Activated CD4-positive, alpha-beta T cell treated with anti-CD3 and anti-CD28 coated beads for 4 hours (primary cell): ENCODE results near the gene WDR13.
"Not testable (repeated sequence)": the region's sequence is repeated elsewhere in the genome, so short reads cannot be mapped to it uniquely, and the experiment has no call there.

Experiments used
- DNase-seq, 2 donors: peaks; one replicate each; pipeline ENCODE4 v3.0.0-alpha.2; 2020

WDR13 gene

DNA sequence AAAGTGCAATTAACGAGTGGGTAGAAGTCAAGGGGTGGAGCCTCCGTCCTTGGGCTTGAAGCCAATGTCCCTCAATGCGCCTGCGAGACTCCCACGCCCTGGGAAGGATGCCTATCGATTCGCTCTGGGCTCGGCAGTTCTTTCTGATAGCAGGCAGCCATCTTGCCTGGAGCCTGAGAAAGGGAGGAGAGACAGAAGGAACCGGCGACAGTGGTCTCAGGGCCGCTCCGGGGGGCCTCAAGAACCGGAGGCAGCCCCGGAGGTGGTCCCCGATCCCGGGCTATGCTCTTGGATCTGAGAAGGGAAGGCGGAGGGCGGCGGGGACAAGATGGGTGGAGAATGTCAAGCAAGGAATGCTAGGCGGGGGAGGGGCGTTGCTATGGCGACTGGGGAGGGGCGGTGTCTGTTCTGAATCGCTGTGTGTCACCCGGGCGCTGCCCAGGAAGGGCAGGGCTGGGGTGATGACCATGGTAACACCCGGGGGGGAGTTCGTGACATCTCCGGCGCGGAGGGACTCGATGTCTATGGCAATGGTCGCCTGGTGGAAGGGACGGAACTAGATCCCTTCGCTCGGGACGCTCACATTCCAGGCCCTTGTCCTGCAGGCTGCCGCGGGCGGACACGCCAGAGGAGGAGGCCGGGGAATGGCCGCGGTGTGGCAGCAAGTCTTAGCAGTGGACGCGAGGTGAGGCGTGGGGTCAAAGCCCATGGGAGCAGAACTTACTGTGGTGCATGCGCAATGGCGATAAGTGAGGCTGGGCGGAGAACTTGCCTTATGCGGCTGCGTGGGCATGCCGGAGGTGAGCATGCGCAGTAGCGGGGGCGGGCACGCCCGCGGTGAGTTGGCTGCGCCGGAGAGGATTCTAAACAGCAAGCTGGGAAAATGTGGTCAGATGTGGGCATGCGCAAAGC lies at the start of gene WDR13:
WDR13 (plus strand) TSS at position 140 of the 912 bp plus-strand sequence; CDS start at position 645, 505 bp downstream.
- DNase-seq: peak; percentile 87 to 89

DNA sequence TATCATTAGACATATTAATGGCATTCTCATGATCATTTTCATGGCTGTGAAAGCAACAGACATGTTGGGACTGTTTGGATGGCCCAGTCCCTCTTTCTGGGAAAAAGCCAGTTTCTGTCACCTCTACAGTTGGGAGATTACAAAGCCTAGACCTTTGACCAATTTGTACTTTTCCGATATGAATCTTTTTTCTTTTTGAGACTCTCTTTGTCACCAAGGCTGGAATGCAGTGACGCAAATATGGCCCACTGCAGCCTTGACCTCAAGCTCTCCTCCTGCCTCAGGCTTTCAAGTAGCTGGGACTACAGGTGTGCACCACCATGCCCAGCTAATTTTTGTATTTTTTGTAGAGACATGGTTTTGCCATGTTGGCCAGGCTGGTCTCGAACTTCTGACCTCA lies 48.4 kb upstream of the WDR13 start:
- no peak for DNase-seq

DNA sequence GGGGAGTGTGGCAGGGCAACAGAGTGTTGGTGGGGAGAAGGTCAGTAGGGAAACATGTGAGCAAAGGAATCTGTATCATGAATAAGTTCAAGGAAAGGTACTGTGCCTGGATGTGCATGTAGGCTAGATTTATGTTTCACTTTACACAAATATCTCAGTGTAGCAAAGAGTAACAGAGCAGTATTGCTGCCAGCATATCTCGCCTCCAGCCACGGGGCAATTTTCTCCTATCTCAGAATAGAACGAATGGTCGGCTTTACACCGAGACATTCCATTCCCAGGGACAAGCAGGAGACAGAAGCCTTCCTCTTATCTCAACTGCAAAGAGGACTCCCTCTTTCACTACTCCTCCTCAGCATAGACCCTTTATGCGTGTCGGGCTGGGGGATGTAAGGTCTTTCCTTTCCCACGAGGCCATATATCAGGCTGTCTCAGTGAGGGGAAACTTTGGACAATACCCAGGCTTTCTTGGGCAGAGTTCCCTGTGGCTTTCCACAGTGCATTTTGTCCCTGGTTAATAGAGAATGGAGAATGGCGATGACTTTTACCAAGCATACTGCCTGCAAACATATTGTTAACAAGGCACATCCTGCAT lies 41.5 kb upstream of the WDR13 start:
- DNase-seq: not testable (repeated sequence)

DNA sequence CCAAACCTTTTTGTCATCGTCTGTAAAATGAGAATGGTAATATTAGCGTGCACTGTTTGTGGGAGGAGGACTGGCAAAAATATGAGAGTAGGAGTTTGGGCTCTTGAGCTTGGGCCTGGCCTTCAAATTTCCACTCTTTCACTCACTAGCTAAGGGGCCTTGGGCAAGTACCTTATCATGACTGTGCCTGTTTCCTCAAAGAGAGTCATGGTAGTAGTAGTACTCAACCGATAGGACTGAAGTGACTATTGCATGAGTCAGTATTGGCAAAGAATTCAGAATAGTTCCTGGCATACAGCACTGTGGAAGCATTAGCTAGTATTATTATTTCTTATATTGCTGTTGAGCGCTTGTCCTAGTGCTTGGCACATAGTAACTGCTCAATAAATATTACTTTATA lies 39.0 kb upstream of the WDR13 start:
- no peak for DNase-seq

DNA sequence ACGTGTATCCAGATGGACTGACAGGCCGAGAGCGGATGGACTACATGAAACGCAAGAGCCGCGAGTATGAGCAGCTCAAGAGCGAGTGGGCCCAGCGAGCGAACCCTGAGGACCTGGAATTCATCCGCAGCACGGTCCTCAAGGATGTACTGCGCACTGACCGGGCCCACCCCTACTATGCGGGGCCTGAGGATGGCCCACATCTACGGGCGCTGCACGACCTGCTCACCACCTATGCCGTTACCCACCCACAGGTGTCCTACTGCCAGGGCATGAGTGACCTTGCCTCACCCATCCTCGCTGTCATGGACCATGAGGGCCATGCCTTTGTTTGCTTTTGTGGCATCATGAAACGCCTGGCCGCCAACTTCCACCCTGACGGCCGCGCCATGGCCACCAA lies 37.7 kb upstream of the WDR13 start:
- DNase-seq: no peak

DNA sequence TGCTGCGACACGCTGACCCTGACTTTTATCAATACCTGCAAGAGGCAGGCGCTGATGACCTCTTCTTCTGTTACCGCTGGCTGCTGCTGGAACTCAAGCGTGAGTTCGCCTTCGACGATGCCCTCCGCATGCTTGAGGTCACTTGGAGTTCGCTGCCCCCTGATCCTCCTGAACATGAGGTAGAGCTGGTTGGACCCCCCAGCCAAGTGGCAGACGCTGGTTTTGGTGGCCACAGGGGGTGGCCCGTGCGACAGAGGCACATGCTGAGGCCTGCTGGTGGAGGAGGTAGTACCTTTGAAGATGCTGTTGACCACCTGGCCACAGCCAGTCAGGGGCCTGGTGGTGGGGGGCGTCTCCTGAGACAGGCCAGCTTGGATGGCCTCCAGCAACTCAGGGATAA lies 37.2 kb upstream of the WDR13 start:
- DNase-seq: no peak

DNA sequence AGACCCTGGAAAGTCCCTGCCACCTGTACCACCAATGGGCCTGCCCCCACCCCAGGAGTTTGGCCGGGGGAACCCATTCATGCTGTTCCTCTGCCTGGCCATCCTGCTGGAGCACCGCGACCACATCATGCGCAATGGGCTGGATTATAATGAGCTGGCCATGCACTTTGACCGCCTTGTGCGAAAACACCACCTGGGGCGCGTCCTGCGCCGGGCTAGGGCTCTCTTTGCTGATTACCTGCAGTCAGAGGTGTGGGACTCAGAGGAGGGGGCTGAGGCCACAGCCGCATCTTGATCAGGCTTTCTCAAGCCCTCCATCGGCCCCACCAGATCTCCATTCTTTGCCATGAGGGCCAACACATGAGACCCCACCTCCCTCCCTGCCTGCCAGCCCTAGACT lies 36.6 kb upstream of the WDR13 start:
- DNase-seq: no peak

DNA sequence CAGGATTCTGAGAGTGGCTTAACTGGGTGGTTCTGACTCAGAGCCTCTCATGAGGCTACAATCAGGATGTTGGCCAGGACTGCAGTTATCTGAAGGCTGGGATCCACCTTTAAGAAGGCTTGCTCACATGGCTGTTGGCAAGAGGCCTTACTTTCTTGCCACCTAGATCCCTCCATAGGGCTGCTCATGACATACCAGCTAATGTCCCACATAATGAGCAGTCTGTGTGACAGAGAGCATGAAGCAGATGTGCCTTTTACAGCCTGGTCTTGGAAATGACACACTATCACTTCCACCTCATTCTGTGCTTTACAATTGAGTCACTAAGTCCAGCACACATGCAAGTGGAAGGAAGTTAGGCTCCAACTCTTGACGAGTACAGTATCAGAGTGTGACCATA lies 27.3 kb upstream of the WDR13 start:
- no peak for DNase-seq

DNA sequence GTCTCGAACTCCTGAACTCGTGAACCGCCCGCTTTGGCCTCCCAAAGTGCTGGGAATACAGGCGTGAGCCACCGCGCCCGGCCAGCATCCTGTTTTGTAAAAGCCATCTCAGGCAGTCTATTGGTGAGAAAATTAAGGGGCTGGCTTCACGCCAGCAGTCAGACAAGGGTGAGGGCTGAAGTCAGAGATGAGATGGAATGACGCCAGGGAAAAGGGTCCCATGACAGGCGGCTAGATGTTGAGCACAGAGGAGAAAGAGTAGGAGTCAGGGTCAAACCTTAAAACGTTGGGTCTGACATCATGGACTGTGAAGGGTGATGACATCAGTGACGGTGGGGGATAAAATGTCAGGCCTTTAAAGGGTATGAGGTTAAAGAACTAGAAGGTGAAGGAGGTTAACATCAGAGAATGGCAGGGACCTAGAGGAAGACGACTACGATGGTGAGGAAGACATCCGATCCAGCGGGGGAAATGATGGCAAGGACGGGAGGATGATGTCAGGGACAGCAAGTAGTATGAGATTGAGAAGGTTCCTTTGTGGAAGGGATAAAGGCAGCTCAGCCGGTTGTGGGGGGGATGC lies 23.5 kb upstream of the WDR13 start:
- peak in 1 of 2 donors; percentile 14 for DNase-seq

DNA sequence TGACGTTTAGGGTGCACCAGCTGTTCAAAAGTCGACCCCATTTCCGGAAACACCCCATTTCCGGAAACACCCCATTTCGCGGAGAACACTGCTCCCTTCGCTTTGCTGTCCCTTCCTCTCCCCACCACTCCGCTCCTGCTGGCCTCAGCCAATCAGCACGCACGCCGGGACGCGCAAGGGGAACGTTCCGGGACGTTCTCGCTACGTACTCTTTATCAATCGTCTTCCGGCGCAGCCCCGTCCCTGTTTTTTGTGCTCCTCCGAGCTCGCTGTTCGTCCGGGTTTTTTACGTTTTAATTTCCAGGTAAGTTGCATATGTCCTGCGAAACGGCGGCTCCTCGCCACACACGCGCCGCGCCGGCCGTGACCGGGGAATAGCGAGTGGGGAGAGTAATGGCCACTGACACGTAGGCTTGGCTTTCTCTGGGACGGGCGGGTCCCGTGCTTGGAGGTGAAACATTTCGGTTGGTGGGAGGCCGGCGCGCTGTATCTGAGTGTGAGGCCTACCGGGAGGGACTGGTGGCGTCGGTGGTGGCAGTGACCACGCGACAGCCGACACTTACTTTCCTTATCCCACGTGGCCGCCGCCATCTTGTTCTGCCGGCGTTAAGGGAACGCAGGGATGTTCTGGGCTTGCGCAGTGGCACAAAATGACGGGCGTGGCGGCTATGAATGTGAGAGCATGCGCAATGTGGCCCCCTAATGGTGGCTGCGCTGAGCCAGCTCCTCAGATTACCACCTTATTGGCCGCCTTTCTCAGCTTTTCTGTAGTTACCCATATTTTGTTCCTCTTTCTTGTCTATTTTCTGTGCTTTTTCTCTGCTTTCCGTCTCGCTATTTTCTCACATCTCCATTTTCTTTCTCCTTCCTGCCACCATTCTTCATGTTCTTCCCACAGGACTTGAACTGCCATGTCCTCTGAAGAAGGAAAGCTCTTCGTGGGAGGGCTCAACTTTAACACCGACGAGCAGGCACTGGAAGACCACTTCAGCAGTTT lies 22.7 kb upstream of the WDR13 start, which contains the start of gene RBM3:
RBM3 (plus strand) TSS at position 215 of the 997 bp plus-strand sequence; CDS start at position 912, 697 bp downstream.
- DNase-seq: peak; percentile 88 to 90

DNA sequence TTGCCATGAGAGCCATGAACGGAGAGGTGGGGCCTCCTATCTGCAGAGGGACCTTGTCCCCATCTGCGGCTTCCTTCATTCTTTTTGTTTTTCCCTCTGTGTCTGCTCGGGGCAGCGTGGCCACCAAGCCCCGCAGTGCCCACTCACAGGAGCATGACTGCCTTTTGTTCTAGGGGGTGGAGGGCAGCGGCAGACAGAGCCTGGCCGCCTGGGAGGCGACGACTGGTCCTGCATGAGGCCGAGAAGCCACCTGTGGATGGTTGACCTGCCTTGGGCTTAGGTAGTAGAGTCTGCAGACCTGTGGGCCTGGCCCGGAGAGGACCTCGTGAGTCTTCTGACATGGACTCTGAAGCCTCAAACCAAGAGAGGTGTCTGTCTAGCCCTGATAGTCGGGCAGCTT lies 21.6 kb upstream of the WDR13 start:
- DNase-seq: no peak

DNA sequence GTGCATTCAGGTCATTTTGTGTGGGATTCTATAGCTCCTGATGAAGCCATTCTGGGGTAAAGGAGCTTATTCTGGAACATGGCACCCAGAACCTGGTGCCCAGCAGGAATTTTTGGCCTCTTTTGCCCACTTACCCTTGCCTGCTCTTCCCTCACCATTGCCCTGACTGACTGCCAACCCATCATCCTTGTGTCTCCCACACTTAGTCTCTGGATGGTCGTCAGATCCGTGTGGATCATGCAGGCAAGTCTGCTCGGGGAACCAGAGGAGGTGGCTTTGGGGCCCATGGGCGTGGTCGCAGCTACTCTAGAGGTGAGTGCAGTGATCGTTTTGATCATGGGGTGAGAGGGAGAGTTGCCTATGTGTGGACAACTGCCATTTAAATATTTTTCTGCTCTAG lies 21.2 kb upstream of the WDR13 start:
- no peak for DNase-seq

DNA sequence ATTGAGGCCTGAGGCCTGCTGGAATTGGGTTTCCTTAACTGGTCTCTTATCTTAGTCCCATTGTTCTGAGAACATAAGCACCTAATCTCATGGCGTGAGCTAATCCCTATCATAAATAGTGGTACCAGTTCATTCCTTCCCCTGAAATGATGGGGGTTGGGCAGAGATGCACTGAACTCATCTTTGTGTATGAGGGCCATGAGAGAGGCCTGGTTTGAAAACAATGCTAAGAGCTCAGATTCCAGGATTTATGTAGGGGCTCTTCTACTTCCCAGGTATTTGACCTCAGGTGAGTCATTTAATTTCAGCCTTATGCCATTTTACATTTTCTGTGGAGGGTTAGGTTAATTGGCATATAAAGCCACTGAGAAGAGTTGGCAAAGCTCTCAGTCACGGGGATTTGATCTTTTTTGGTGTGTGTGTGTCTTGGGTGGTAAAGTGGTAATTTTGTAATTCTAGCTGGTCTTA lies 18.6 kb upstream of the WDR13 start:
- DNase-seq: no peak

DNA sequence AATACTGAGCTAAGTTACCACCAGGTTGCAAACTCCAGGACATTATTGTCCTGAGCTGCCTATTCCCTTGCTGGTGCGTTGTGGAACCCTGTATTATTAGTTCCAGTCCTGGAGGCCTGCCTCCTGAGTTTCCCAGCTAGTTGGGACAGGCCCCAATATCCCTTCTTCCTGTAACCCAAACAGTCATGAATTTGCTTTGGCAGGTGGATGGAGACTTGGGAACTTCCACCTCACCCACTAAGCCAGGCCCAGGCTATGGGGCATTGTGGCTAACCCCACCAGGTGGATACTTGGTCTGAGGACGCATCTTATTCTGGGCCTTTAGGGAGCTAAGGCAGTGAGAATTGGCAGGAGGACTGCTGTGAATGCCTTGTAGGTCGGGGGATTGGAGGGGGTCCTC lies 18.0 kb upstream of the WDR13 start:
- DNase-seq: no peak

DNA sequence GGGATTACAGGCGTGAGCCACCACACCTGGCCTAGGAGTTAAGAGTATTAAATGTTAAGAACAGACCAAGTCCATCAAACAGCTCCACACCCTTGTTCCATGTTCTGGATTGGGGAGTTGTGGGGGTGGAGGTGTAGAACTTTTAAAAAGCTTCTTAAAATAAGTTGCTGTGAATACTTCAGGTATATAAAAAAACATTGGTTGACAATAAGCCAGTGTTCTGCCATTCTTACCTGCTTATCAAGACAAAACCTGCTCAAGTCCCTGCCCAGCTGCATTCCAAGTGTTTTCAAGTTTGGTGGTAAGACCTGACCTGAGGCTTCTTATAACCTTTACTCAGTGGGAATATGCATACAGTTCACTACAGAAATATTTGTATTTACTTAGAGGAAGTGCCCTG lies 16.6 kb upstream of the WDR13 start:
- DNase-seq: no peak

DNA sequence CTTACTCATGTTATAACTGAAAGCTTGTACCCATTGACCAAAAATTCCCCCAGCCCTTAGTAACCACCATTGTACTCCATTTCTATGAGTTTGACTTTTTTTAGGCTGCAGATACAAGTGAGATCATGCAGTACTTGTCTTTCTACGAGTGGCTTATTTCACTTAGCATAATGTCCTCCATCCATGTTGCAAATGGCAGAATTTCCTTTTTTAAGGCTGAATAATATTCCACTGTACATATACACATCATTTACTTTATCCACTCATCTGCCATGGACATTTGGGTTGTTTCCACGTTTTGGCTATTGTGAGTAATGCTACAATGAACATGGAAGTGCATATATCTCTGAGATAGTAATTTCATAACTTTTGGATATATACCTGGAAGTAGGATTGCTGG lies 12.6 kb upstream of the WDR13 start:
- no peak for DNase-seq

DNA sequence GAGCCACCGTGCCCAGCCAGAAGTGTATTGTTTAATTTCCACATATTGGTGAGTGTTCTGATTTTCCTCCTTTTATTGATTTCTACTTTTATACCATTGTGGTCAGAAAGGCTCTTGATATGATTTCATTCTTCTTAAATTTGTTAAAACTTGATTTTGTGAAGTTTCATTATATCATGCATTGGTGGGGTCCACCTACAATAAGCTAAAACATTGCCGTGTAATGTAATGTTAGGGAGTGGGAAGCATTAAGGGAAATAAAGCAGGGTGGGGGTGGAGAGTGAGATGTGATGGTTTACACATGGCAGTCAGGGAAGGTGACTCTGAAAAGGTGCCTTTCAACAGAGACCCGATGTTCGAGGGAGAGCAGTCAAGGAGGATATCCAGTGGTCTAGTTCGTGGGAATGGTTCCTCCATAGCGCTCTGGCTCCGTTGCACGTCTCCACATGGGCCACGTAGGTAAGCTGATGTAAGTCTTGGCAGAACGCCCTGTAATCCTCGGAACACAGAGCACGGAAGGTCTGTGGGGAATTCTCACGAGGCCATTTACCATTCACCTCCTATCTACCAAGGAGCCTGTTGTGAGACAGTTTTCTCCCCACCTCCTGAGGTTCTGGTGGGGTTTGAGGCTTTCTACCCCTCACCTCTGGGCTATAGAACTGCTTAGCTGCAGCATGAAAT lies 7.7 kb upstream of the WDR13 start:
- no peak for DNase-seq

DNA sequence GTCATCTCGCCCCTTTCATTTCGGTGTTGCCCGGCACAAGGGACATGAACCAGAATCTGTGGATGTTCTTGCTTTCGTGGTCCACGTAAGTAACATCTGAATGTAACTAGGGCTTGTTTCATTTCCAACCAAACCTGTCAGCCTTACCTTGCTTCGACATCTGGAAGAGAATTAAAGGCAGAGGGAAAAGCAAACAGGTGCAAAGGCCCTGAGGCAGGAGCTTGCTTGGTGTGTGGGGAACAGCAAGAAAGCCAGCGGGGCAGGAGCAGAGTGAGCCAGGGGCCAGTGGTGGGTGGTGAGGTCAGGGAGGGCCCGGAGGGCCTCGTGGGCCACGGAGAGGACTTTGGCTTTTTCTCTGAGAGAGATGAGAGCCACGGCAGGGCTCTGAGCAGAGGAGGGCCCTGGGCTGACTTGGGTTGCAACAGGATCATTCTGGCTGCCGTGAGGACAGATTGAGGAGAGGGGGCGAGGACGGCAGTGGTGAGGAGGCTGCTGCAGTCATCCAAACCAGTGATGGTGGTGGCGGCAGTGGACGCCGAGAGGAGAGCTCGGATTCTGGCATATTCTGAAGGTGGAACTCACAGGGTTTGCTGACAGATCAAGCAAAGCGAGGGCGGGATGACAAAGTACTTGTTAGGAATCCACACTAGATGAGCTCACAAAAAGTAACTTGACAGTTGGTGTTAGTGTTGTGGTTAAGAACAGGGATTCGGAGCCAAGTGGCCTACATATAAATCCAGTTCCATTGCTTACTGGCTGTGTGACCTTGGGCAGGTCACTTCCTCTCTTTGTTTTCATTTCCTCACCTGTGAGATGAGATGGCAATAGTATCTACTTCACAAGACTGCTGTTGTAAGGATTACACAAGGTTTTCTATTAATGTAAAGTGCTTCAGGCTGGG lies 6.8 kb upstream of the WDR13 start:
- no peak for DNase-seq

DNA sequence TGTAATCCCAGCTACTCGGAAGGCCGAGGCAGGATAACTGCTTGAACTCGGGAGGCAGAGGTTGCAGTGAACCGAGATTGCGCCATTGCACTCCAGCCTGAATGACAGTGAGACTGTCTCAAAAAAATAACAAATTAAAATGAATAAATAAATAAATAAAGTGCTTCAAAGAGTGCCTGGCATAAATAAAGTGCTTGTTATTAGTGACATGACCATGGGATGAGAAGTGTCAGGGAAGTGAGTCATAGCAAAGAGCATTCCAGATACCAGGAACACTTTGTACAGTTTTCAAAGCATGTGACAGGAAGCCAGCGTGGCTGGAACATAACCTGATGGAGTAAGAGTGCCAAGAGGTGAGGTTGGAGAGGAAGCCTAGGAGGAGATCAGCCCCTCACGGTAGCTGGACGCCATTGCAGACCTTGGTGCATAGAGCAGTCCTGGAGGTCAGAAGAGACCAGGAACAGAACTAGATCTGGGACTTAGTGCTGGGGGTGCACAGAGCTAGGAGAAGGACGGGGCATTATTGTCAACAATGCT lies 6.0 kb upstream of the WDR13 start:
- DNase-seq: no peak

DNA sequence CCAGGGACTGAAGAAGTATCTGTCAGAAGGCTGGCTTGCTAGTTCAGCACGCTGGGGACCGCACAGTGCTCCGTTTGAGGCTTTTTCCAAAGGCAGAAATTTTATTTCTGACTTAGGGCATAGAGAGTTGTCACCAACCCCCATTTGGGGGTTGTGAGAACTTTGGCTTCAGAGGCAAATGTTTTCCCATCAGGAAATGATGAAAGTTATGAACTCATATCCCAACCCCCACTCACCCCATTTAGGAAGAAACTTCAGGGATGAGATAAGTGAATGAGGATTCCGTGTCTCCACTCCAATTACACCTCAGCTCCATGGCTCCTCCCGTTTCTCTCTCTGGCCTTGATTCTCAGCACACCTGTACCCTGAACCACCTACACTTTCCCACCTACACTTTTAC lies 4.3 kb upstream of the WDR13 start:
- no peak for DNase-seq

DNA sequence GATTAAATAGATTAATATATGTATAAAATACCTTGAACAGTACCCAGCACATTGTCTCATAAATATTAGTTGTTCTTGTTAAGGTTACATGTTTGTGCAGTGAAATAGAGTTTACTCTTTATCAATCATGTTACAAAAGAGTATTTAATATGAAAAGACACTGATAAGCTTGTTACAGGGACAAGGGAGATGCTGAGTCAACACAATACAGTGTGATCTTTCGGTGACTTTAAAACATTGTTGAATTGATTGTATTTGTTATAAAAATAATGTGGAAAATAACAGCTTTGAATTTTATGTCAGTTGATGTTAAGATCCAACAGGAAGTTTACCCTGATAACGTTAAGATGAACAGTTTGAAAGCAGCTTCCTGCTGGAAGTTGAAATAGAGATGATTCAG lies 1.4 kb upstream of the WDR13 start:
- DNase-seq: no peak
